Vagina (tissue), 2 donors: ENCODE measurements around the gene TRIO.

Source experiments
- CTCF ChIP-seq, 3 experiments: fragments of 450-650 bp in 2 of 3; fragments of 200-600 bp in 1 of 3; sonication (generic) in 1 of 3; IDR thresholded peaks; one replicate each; pipeline ENCODE4 v1.5.1; 2017 to 2019; ENCODE audit warnings: antibody characterized with exemption in 3 of 3, mild to moderate bottlenecking in 2 of 3, moderate library complexity in 2 of 3
- POLR2AphosphoS5 ChIP-seq, 2 donors: sonication (generic); formaldehyde crosslinking; IDR thresholded peaks; one replicate each; pipeline ENCODE4 v1.9.0; 2017; ENCODE audit warnings: antibody characterized with exemption in 2 of 2, mild to moderate bottlenecking in 2 of 2, low read depth in 1 of 2; ENCODE audit not compliant: insufficient read depth in 1 of 2

- TF ChIP-seq CTCF (IDR thresholded peaks at IDR 0.05) (no peak), POLR2AphosphoS5 (IDR thresholded peaks at IDR 0.05; ENCODE audit: insufficient read depth in 1 of 2, low read depth in 1 of 2) (no peak)
Measured at GRCh38 chr5:14110680-14111079, 32.5 kb upstream of the TRIO start.
